IMR-90 (cell line): Measurements from ENCODE around the gene RPS6KL1. TPM values are rescaled to one million over a fixed set of nuclear protein-coding genes. Genes with fewer than 3 reads are reported as not detected.
A peak's percentile ranks its signal among the peaks of the same experiment; 100 is the strongest.

ENCODE experiments used
- ATAC-seq: fragments of 200-7000 bp; cut with Tn5 transposase; 2 replicates; pipeline ENCODE4 v1.9.1; 2020; ENCODE audit warnings: low read depth, mild to moderate bottlenecking, moderate library complexity
- BruUV-seq: library from RNA; stranded (reverse); fragments of 400-500 nt; replicated peaks from 2 replicates; lab custom pipeline; 2021; lab: Mats Ljungman, UMichigan
- CTCF ChIA-PET: fragments of 300-600 bp; formaldehyde crosslinking; extraction: SDS; loops from one replicate; lab custom pipeline; 2021; ENCODE audit warnings: antibody characterized with exemption; lab: Yijun Ruan, JAX
- POLR2A ChIA-PET: fragments of 300-600 bp; sonication (Branson Sonifier 250); formaldehyde crosslinking; loops from one replicate; lab custom pipeline; 2022; ENCODE audit warnings: antibody characterized with exemption; ENCODE audit not compliant: unreplicated experiment; lab: Charles Lee
- DNase-seq: peaks from one replicate; pipeline ENCODE4 v3.0.0; 2013
- H2AFZ ChIP-seq: replicated peaks from 2 replicates; pipeline ENCODE3; 2013; ENCODE audit warnings: low read length, mild to moderate bottlenecking; ENCODE audit not compliant: poor library complexity
- H2AK5ac ChIP-seq: 2 replicates; pipeline ENCODE4 v1.6.1; 2013; ENCODE audit warnings: low read depth, low read length, inconsistent platforms
- H2AK9ac ChIP-seq: replicated peaks from 2 replicates; pipeline ENCODE3; 2013; ENCODE audit warnings: mild to moderate bottlenecking, low read depth, low read length, moderate library complexity; ENCODE audit not compliant: poor library complexity
- H2BK120ac ChIP-seq: 2 replicates; pipeline ENCODE4 v1.6.1; 2013; ENCODE audit warnings: low read depth, low read length, inconsistent platforms
- H2BK15ac ChIP-seq: 3 replicates; pipeline ENCODE4 v1.6.1; 2013; ENCODE audit warnings: low read depth, low read length, inconsistent platforms
- H2BK20ac ChIP-seq: 2 replicates; pipeline ENCODE4 v1.6.1; 2013; ENCODE audit warnings: low read depth, mild to moderate bottlenecking, inconsistent platforms, low read length, moderate library complexity
- H2BK5ac ChIP-seq: 2 replicates; pipeline ENCODE4 v1.6.1; 2013; ENCODE audit warnings: mild to moderate bottlenecking, low read depth, low read length, inconsistent platforms; ENCODE audit not compliant: poor library complexity, severe bottlenecking
- H3K14ac ChIP-seq: replicated peaks from 2 replicates; pipeline ENCODE4 v1.6.1; 2013; ENCODE audit warnings: low read depth, low read length, inconsistent platforms
- H3K18ac ChIP-seq: 2 replicates; pipeline ENCODE4 v1.6.1; 2013; ENCODE audit warnings: low read depth, low read length, control low read depth
- H3K23ac ChIP-seq: 2 replicates; pipeline ENCODE4 v1.6.1; 2013; ENCODE audit warnings: low read depth, low read length, inconsistent platforms
- H3K27ac ChIP-seq: 2 replicates; pipeline ENCODE4 v1.5.1; 2013; ENCODE audit warnings: mild to moderate bottlenecking, control low read depth, low read length; ENCODE audit not compliant: insufficient read depth
- H3K27me3 ChIP-seq: 2 replicates; pipeline ENCODE4 v1.6.1; 2013; ENCODE audit warnings: low read length; ENCODE audit not compliant: control insufficient read depth, insufficient read depth
- H3K36me3 ChIP-seq: 2 replicates; pipeline ENCODE4 v1.6.1; 2013; ENCODE audit warnings: low read length, mixed read lengths; ENCODE audit not compliant: control insufficient read depth, insufficient read depth
- H3K4ac ChIP-seq: 2 replicates; pipeline ENCODE4 v1.6.1; 2013; ENCODE audit warnings: low read depth, low read length, inconsistent platforms
- H3K4me1 ChIP-seq: 2 replicates; pipeline ENCODE4 v1.6.1; 2013; ENCODE audit warnings: low read length, mixed read lengths; ENCODE audit not compliant: control insufficient read depth, insufficient read depth
- H3K4me2 ChIP-seq: 2 replicates; pipeline ENCODE4 v1.6.1; 2013; ENCODE audit warnings: low read depth, mild to moderate bottlenecking, control low read depth, low read length, moderate library complexity
- H3K4me3 ChIP-seq: 2 replicates; pipeline ENCODE4 v1.5.1; 2013; ENCODE audit warnings: low read depth, mild to moderate bottlenecking, control low read depth, low read length, moderate library complexity; ENCODE audit not compliant: insufficient read depth
- H3K56ac ChIP-seq: 2 replicates; pipeline ENCODE4 v1.6.1; 2013; ENCODE audit warnings: low read length, inconsistent platforms; ENCODE audit not compliant: insufficient read depth; ENCODE audit errors: extremely low read depth
- H3K79me1 ChIP-seq, 2 experiments: 2 replicates each; pipeline ENCODE4 v1.6.1; 2013; ENCODE audit warnings: low read length in 2 of 2, inconsistent platforms in 1 of 2, low read depth in 1 of 2
- H3K9ac ChIP-seq: 2 replicates; pipeline ENCODE4 v1.6.1; 2013; ENCODE audit warnings: low read depth, low read length, control low read depth
- H3K9me1 ChIP-seq: 2 replicates; pipeline ENCODE4 v1.6.1; 2013; ENCODE audit warnings: low read length, inconsistent platforms; ENCODE audit not compliant: insufficient read depth
- H3K9me3 ChIP-seq: 2 replicates; pipeline ENCODE4 v1.6.1; 2013; ENCODE audit warnings: low read length; ENCODE audit not compliant: control insufficient read depth, insufficient read depth
- H4K20me1 ChIP-seq: 2 replicates; pipeline ENCODE4 v1.6.1; 2013; ENCODE audit warnings: low read length, inconsistent platforms; ENCODE audit not compliant: insufficient read depth
- H4K5ac ChIP-seq: 2 replicates; pipeline ENCODE4 v1.6.1; 2013; ENCODE audit warnings: mild to moderate bottlenecking, low read depth, low read length, control low read depth
- H4K8ac ChIP-seq, 2 experiments: 2 replicates each; pipeline ENCODE4 v1.6.1; 2013; ENCODE audit warnings: low read depth in 2 of 2, low read length in 2 of 2, control low read depth in 1 of 2, inconsistent platforms in 1 of 2
- H4K91ac ChIP-seq: 2 replicates; pipeline ENCODE4 v1.6.1; 2013; ENCODE audit warnings: low read depth, low read length, inconsistent platforms; ENCODE audit not compliant: insufficient read depth
- CHD1 ChIP-seq: IDR thresholded peaks from 2 replicates; pipeline ENCODE4 v1.6.1; 2012; ENCODE audit warnings: low read depth, low read length, improper control_type of control experiment
- CTCF ChIP-seq: conservative IDR thresholded peaks from 2 replicates; pipeline ENCODE4 v1.5.1; 2012; ENCODE audit warnings: mild to moderate bottlenecking, low read depth, low read length, improper control_type of control experiment
- FOS ChIP-seq: fragments of 150-350 bp; IDR thresholded peaks from 2 replicates; pipeline ENCODE4 v1.6.1; 2016; ENCODE audit warnings: low read depth, low read length
- MAFK ChIP-seq: IDR thresholded peaks from 2 replicates; pipeline ENCODE4 v1.6.1; 2012; ENCODE audit warnings: low read depth, low read length, improper control_type of control experiment
- MAZ ChIP-seq: IDR thresholded peaks from 2 replicates; pipeline ENCODE4 v1.6.1; 2012; ENCODE audit warnings: low read depth, mild to moderate bottlenecking, low read length, improper control_type of control experiment, moderate library complexity, borderline replicate concordance
- MXI1 ChIP-seq: IDR thresholded peaks from 2 replicates; pipeline ENCODE4 v1.6.1; 2012; ENCODE audit warnings: low read depth, mild to moderate bottlenecking, low read length, moderate library complexity, borderline replicate concordance
- RCOR1 ChIP-seq: IDR thresholded peaks from 2 replicates; pipeline ENCODE4 v1.6.1; 2012; ENCODE audit warnings: mild to moderate bottlenecking, low read length, improper control_type of control experiment; ENCODE audit not compliant: insufficient replicate concordance
- USF2 ChIP-seq: fragments of 150-350 bp; IDR thresholded peaks from 2 replicates; pipeline ENCODE4 v1.6.1; 2017; ENCODE audit warnings: mild to moderate bottlenecking, antibody characterized with exemption, low read length, low read depth
- WGBS, 2 experiments: methylation state at CpG; one replicate each; pipeline versions ENCODE4 v1.1.5 to v1.1.7; 2013; ENCODE audit warnings: missing lambda C conversion rate in 2 of 2; ENCODE audit not compliant: insufficient read length in 1 of 2; ENCODE audit errors: extremely low coverage in 2 of 2; 5-methylcytosine and 5-hydroxymethylcytosine counted together
- dilution Hi-C: fragments of 300-500 bp; cut with HindIII; formaldehyde crosslinking; loops from one replicate; pipeline ENCODE4 v1.14.3; 2018; ENCODE audit warnings: low sequenced_read_pairs; ENCODE audit not compliant: unreplicated experiment
- in situ Hi-C: fragments of 300-500 bp; cut with MboI; formaldehyde crosslinking; loops from 3 replicates; pipeline ENCODE4 v1.14.3; 2019; ENCODE audit warnings: low sequenced_read_pairs, inconsistent platforms, mixed read lengths
- intact Hi-C: fragments of 100-400 bp; cut with micrococcal nuclease; formaldehyde crosslinking; loops from 2 replicates; pipeline ENCODE4 v1.10.0; 2022
- polyA plus RNA-seq, 3 experiments: library from polyadenylated mRNA; depleted of rRNA; stranded (reverse); fragments of >200 nt; gene quantifications; 2 replicates each; pipeline ENCODE4 v1.2.3, GENCODE V29; 2012; ENCODE audit warnings: low replicate concordance in 1 of 3
- total RNA-seq: library from RNA; depleted of rRNA; stranded (reverse); fragments of >200 nt; gene quantifications from 2 replicates; pipeline ENCODE4 v1.2.3, GENCODE V29; 2012

The RPS6KL1 gene
- total and polyA plus RNA-seq, 2 of the 4 experiments (the other 2 are of a cell fraction), result 0.72 to 1.7 TPM

GRCh38 chr14:74917646-74918081 is 5.4 kb downstream of the RPS6KL1 start:
- intact Hi-C loops (no loop called here), in situ Hi-C loops (loop anchor here (10.0 kb wide), 1 partner anchor 387 kb away; no protein-coding TSS in a partner anchor), dilution Hi-C loops (no loop called here)
- no peaks in the 10 kb centered on the region for H3K27me3 ChIP-seq
- BruUV-seq, result no TSS peak
- peaks cover 4% of the 10 kb centered on the region; the same call in 1 of the 2 replicates for H3K4me1 ChIP-seq
- no peak overlapping the region for H3K27ac ChIP-seq
- ATAC-seq, result no peak
- no peak overlapping the region for H2BK120ac ChIP-seq
- no peak overlapping the region for H3K4me3 ChIP-seq
- H3K18ac ChIP-seq, result no peak overlapping the region
- H2AFZ ChIP-seq, result peak overlapping the region; percentile 58
- no peak overlapping the region for H4K8ac ChIP-seq
- 0 out of 2 replicates have a peak, but pooled peaks cover 2% of the 10 kb centered on the region for H3K9me1 ChIP-seq
- no peaks in the 10 kb centered on the region for H3K9me3 ChIP-seq
- no peak overlapping the region for H2BK5ac ChIP-seq
- no peak overlapping the region for H2BK15ac ChIP-seq
- no peak overlapping the region for H3K9ac ChIP-seq
- ChIA-PET CTCF (no interaction called here), POLR2A (no interaction called here)
- no peak overlapping the region for H3K23ac ChIP-seq
- no peaks in the 10 kb centered on the region for H3K36me3 ChIP-seq
- H4K20me1 ChIP-seq, result no peaks in the 10 kb centered on the region
- no peak overlapping the region for H3K4ac ChIP-seq
- TF ChIP-seq USF2 (no peak), CHD1 (no peak), FOS (no peak), MAZ (no peak), MAFK (no peak), MXI1 (no peak), CTCF (no peak), RCOR1 (no peak)
- no peak overlapping the region for H2BK20ac ChIP-seq
- H3K79me1 ChIP-seq, result no peaks in the 10 kb centered on the region
- no peak for DNase-seq
- no peak overlapping the region for H3K56ac ChIP-seq
- H4K91ac ChIP-seq, result no peak overlapping the region
- H3K14ac ChIP-seq, result no peak overlapping the region
- WGBS, 2 experiments, result 68% methylated on average over 7 of the region's 13 CpGs; no CpG with 5 or more reads in 1 of the 2 experiments
- no peak overlapping the region for H4K5ac ChIP-seq
- H2AK5ac ChIP-seq, result no peak overlapping the region
- H2AK9ac ChIP-seq, result no peak overlapping the region
- H3K4me2 ChIP-seq, result no peak overlapping the region
